BLaER1 treated with 17β-estradiol and CSF1 and Interleukin-3, amounts not matched to agents 10 nM and 100 nM (cell line): ENCODE results near the gene LIX1L.
A peak's percentile ranks its signal among the peaks of the same experiment; 100 is the strongest.

Experiments used
- H3K27ac ChIP-seq, 11 experiments: shearing (Covaris generic); formaldehyde crosslinking; 2 replicates each; pipeline ENCODE4 v1.8.1; 2022
- H3K27me3 ChIP-seq, 11 experiments: shearing (Covaris generic); formaldehyde crosslinking; 2 replicates each; pipeline ENCODE4 v1.8.1; 2022
- H3K36me3 ChIP-seq, 11 experiments: shearing (Covaris generic); formaldehyde crosslinking; 2 replicates each; pipeline ENCODE4 v1.8.1; 2022
- H3K4me1 ChIP-seq, 10 experiments: shearing (Covaris generic); formaldehyde crosslinking; 2 replicates each; pipeline ENCODE4 v1.8.1; 2022
- H3K4me2 ChIP-seq, 11 experiments: shearing (Covaris generic); formaldehyde crosslinking; 2 replicates each; pipeline ENCODE4 v1.8.1; 2022
- H3K4me3 ChIP-seq, 10 experiments: shearing (Covaris generic); formaldehyde crosslinking; 2 replicates each; pipeline ENCODE4 v1.8.1; 2022
- H3K9ac ChIP-seq, 11 experiments: shearing (Covaris generic); formaldehyde crosslinking; 2 replicates each; pipeline ENCODE4 v1.8.1; 2022
- H3K9me3 ChIP-seq, 11 experiments: shearing (Covaris generic); formaldehyde crosslinking; replicated peaks in 1 of 11; 2 replicates each; pipeline ENCODE4 v1.8.1; 2022
- H4K20me1 ChIP-seq, 11 experiments: shearing (Covaris generic); formaldehyde crosslinking; 2 replicates each; pipeline ENCODE4 v1.8.1; 2022
- Cebpa-rat ChIP-seq, 11 experiments: shearing (Covaris generic); IDR thresholded peaks; 2 replicates each; pipeline ENCODE4 v1.8.1; 2022

LIX1L gene

DNA sequence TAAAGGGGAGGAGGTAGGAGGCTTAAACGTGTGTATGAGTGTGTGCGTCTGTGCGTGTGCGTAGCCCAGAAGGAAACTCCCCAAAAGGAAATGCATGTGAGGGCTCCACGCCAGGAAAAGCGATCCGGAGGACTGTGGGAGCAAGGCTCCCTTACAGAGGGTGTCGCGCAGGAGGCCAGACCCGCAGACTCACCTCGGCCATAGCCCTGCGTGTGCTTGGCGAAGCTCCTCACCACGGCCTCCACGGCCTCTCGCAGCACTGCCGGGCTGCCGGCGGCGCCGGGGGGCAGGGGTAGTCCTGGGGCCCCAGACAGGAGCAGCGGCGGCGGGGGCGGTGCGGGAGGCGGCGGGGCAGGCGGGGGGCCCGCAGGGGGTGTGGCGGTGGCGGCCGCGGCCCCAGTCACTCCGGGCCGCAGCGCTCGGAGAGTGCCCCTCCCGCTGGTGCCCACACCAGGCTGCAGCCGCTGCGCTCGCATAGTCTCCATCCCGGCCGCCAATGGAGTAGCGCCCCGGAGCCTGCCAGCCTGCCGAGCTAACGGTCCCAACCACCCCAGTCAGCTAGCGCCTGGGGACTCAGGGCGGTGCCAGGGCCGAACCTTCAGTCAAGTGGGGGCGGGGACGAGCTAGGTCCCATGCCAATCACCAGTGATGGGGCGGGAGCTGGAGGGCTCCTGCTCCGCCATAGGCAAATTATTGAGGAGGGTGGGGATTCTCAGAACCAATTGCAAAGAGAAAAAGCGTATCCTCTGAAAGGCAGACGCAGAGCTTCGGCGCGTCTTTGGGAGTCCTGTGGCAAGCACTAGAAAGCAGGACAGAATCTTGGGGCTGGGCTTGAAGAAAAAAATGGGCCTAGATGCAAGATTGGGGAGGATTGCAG is at the start of gene LIX1L:
LIX1L (minus strand) TSS at position 575 of the 877 bp plus-strand sequence; CDS start at position 485, 90 bp downstream.
- no peak for TF ChIP-seq Cebpa-rat (IDR thresholded peaks at IDR 0.05)
- H3K27me3 ChIP-seq, result peaks cover 6 to 20% (median 18%) of the 10 kb centered on the region in 11 experiments; a peak in 21 of 22 replicates
- peaks cover 63 to 72% (median 67%) of the 10 kb centered on the region in 10 experiments for H3K4me1 ChIP-seq
- no peaks in the 10 kb centered on the region for H3K9me3 ChIP-seq
- peak within 1 kb of the TSS; percentile 74 to 87 (median 83) for H3K9ac ChIP-seq
- H3K36me3 ChIP-seq, result peaks cover 0 to 13% (median 0%) of the 10 kb centered on the region in 11 experiments; a peak in 6 of 22 replicates
- H4K20me1 ChIP-seq, result no peaks in the 10 kb centered on the region; a peak in 2 of 22 replicates
- H3K4me3 ChIP-seq, result peak within 1 kb of the TSS; percentile 54 to 80 (median 72)
- H3K27ac ChIP-seq, result peak within 1 kb of the TSS; percentile 36 to 84 (median 78); a peak in 21 of 22 replicates
- H3K4me2 ChIP-seq, result peak within 1 kb of the TSS; percentile 97 to 100 (median 100)

DNA sequence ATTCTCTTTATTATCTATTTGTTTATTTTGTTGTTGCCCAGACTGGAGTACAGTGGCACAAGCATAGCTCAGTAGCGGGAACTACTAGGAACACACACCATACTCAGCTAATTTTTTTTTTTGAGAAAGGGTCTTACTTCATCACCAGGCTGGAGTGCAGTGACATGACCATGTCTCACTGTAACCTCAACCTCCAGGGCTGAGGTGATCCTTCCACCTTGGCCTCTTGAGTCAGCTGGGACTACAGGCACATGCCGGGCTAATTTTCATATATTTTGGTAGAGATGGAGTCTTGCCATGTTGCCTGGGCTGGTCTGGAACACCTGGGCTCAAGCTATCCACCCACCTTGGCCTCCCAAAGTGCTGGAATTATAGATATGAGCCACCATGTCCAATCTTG is 43.9 kb upstream of the LIX1L start:
- Histone ChIP-seq H3K4me2 (peak overlapping the region in 1 of 11 experiments; percentile 17; a peak in 2 of 22 replicates), H3K27ac (peak overlapping the region in 8 of 11 experiments; percentile 1 to 51 (median 25); a peak in 7 of 22 replicates), H4K20me1 (no peaks in the 10 kb centered on the region), H3K27me3 (no peaks in the 10 kb centered on the region), H3K4me1 (peaks cover 38 to 57% (median 43%) of the 10 kb centered on the region in 10 experiments), H3K9ac (no peak overlapping the region), H3K36me3 (no peaks in the 10 kb centered on the region), H3K9me3 (no peaks in the 10 kb centered on the region), H3K4me3 (no peak overlapping the region)
- no peak for TF ChIP-seq Cebpa-rat (IDR thresholded peaks at IDR 0.05)

GRCh38 chr1:145999321-146000024 is 41.7 kb upstream of the LIX1L start:
- peaks cover 7 to 12% (median 9%) of the 10 kb centered on the region in 11 experiments for H3K36me3 ChIP-seq
- peak overlapping the region; percentile 11 to 95 (median 32); a peak in 16 of 22 replicates for H3K27ac ChIP-seq
- peak overlapping the region in 7 of 11 experiments; percentile 15 to 48 (median 25); a peak in 9 of 22 replicates for H3K9ac ChIP-seq
- peaks cover 35 to 48% (median 41%) of the 10 kb centered on the region in 10 experiments for H3K4me1 ChIP-seq
- H4K20me1 ChIP-seq, result peaks cover 6 to 18% (median 15%) of the 10 kb centered on the region in 11 experiments; a peak in 21 of 22 replicates
- TF ChIP-seq Cebpa-rat (IDR thresholded peaks at IDR 0.05), result no peak
- H3K9me3 ChIP-seq, result no peaks in the 10 kb centered on the region
- H3K27me3 ChIP-seq, result no peaks in the 10 kb centered on the region
- H3K4me3 ChIP-seq, result no peak overlapping the region
- peak overlapping the region; percentile 53 to 98 (median 71) for H3K4me2 ChIP-seq

DNA sequence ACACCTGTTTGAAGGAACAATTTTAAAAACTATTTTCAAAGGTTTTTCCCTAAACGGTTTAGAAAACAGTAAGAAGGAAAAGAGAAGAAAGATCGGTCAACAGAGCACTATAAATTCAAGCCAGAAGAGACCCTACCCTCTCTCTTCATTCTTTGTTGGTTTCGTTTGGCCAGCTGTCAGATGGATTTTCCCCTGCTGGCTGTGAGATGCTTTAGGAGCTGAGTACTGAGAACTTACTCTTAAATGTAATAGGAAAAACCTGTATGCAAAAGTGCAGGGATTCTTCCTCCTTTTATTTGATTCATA is 39.9 kb upstream of the LIX1L start:
- Histone ChIP-seq H3K9ac (peak overlapping the region; percentile 88 to 95 (median 89); a peak in 20 of 22 replicates), H3K27ac (peak overlapping the region; percentile 77 to 95 (median 89))

GRCh38 chr1:145997016-145997717 is 39.4 kb upstream of the LIX1L start:
- no peak for TF ChIP-seq Cebpa-rat (IDR thresholded peaks at IDR 0.05)
- peaks cover 28 to 41% (median 37%) of the 10 kb centered on the region in 11 experiments for H4K20me1 ChIP-seq
- peak overlapping the region; percentile 85 to 99 (median 90) for H3K4me3 ChIP-seq
- H3K36me3 ChIP-seq, result peaks cover 29 to 35% (median 32%) of the 10 kb centered on the region in 11 experiments
- peak overlapping the region; percentile 77 to 95 (median 89) for H3K27ac ChIP-seq
- no peaks in the 10 kb centered on the region for H3K27me3 ChIP-seq
- peaks cover 58 to 65% (median 62%) of the 10 kb centered on the region in 10 experiments for H3K4me1 ChIP-seq
- no peaks in the 10 kb centered on the region for H3K9me3 ChIP-seq
- peak overlapping the region; percentile 88 to 95 (median 89) for H3K9ac ChIP-seq
- H3K4me2 ChIP-seq, result peak overlapping the region; percentile 84 to 98 (median 94)

More for the DNA sequence above, 39.9 kb upstream of the LIX1L start:
- Histone ChIP-seq H3K4me2 (peak overlapping the region; percentile 84 to 98 (median 94)), H3K27me3 (no peaks in the 10 kb centered on the region), H3K36me3 (peaks cover 25 to 30% (median 27%) of the 10 kb centered on the region in 11 experiments), H3K4me1 (peaks cover 53 to 60% (median 57%) of the 10 kb centered on the region in 10 experiments), H4K20me1 (peaks cover 24 to 36% (median 33%) of the 10 kb centered on the region in 11 experiments), H3K4me3 (peak overlapping the region; percentile 85 to 99 (median 90); a peak in 19 of 20 replicates), H3K9me3 (no peaks in the 10 kb centered on the region)
- no peak for TF ChIP-seq Cebpa-rat (IDR thresholded peaks at IDR 0.05)

GRCh38 chr1:145996433-145997015 is 38.7 kb upstream of the LIX1L start, which contains the start of gene TXNIP:
Gene TXNIP, minus strand, starts transcription at chr1:145996579. Its CDS starts 313 bp downstream, at chr1:145996266.
- peak within 1 kb of the TSS; percentile 84 to 98 (median 94) for H3K4me2 ChIP-seq
- H3K9ac ChIP-seq, result peak within 1 kb of the TSS; percentile 88 to 95 (median 89)
- peaks cover 63 to 69% (median 65%) of the 10 kb centered on the region in 10 experiments for H3K4me1 ChIP-seq
- peak within 1 kb of the TSS; percentile 85 to 99 (median 90) for H3K4me3 ChIP-seq
- no peaks in the 10 kb centered on the region for H3K9me3 ChIP-seq
- no peak for TF ChIP-seq Cebpa-rat (IDR thresholded peaks at IDR 0.05)
- H3K27ac ChIP-seq, result peak within 1 kb of the TSS; percentile 77 to 95 (median 89)
- H3K27me3 ChIP-seq, result no peaks in the 10 kb centered on the region
- H3K36me3 ChIP-seq, result peaks cover 29 to 41% (median 35%) of the 10 kb centered on the region in 11 experiments
- peaks cover 28 to 47% (median 37%) of the 10 kb centered on the region in 11 experiments for H4K20me1 ChIP-seq

GRCh38 chr1:145995964-145996432 is 38.2 kb upstream of the LIX1L start:
- no peaks in the 10 kb centered on the region for H3K27me3 ChIP-seq
- peak overlapping the region; percentile 85 to 99 (median 90) for H3K4me3 ChIP-seq
- peak overlapping the region; percentile 77 to 95 (median 89) for H3K27ac ChIP-seq
- peak overlapping the region; percentile 88 to 95 (median 89) for H3K9ac ChIP-seq
- H4K20me1 ChIP-seq, result peaks cover 28 to 52% (median 37%) of the 10 kb centered on the region in 11 experiments
- no peaks in the 10 kb centered on the region for H3K9me3 ChIP-seq
- no peak for TF ChIP-seq Cebpa-rat (IDR thresholded peaks at IDR 0.05)
- H3K4me2 ChIP-seq, result peak overlapping the region; percentile 84 to 98 (median 94); a peak in 21 of 22 replicates
- peaks cover 29 to 41% (median 35%) of the 10 kb centered on the region in 11 experiments for H3K36me3 ChIP-seq
- peaks cover 59 to 69% (median 65%) of the 10 kb centered on the region in 10 experiments for H3K4me1 ChIP-seq
